Pancreas (tissue), 10 donors: ENCODE data around the gene MUC21. TPM values are rescaled to one million over a fixed set of nuclear protein-coding genes. Genes with fewer than 3 reads are reported as not detected.
"Not testable (repeated sequence)": the region's sequence is repeated elsewhere in the genome, so short reads cannot be mapped to it uniquely, and the experiment has no call there.

Experiments used
- ATAC-seq, 4 donors: fragments of 200-7000 bp; cut with Tn5 transposase; one replicate each; pipeline versions ENCODE4 v1.8.0 to v1.9.1; 2020; ENCODE audit warnings: mild to moderate bottlenecking in 4 of 4, moderate library complexity in 4 of 4
- DNase-seq, 6 donors: peaks; one replicate each; pipeline ENCODE4 v3.0.0-alpha.2; 2020
- FAIRE-seq: peaks from 2 replicates; lab custom pipeline; 2012; peaks lifted over from hg19 to GRCh38; lab: Jason Lieb, UNC
- H3K27ac ChIP-seq, 4 donors: fragments of 200-600 bp; sonication (generic); 1 replicate in 3 of 4; 2 replicates in 1 of 4; pipeline versions ENCODE4 v1.5.0 to v1.8.0; 2020
- H3K27me3 ChIP-seq, 4 donors: fragments of 200-600 bp; one replicate each; pipeline ENCODE4 v1.8.0; 2021
- H3K36me3 ChIP-seq, 3 donors: fragments of 200-600 bp; sonication (generic) in 1 of 3; one replicate each; pipeline versions ENCODE4 v1.5.0 to v1.8.0; 2020 to 2021
- H3K4me1 ChIP-seq, 3 donors: fragments of 200-600 bp; one replicate each; pipeline ENCODE4 v1.8.0; 2021
- H3K4me3 ChIP-seq, 4 donors: fragments of 200-600 bp; sonication (generic) in 2 of 4; one replicate each; pipeline versions ENCODE4 v1.5.0 to v1.8.0; 2020 to 2021
- H3K9me3 ChIP-seq, 4 donors: fragments of 200-600 bp; one replicate each; pipeline ENCODE4 v1.8.0; 2021
- WGBS, 2 donors: extraction: QIAGEN DNeasy Blood & Tissue Kit; methylation state at CpG; one replicate each; pipeline ENCODE4 v1.1.7; 2013; 5-methylcytosine and 5-hydroxymethylcytosine counted together
- intact Hi-C, 3 donors: fragments of 100-400 bp; cut with DNase I; formaldehyde crosslinking; loops; one replicate each; pipeline versions ENCODE4 v1.11.1 to v1.14.2; 2022
- polyA plus RNA-seq, 2 donors: library from polyadenylated mRNA; stranded (reverse); fragments of 200-250 nt; gene quantifications; one replicate each; pipeline ENCODE4 v1.2.3, GENCODE V29; 2013
- total RNA-seq, 6 donors: library from RNA; stranded (reverse); fragmentation: NEBNext Ultra II Directional in 4 of 6; extraction: Animal tissue kit (Norgen Biotek cat#: 25700) in 4 of 6; gene quantifications; one replicate each; pipeline versions ENCODE4 v1.2.1 to v1.2.4, GENCODE V29; 2021 to 2023
- TF ChIP-seq, protein P1 (sequence below), 4 donors: fragments of 200-600 bp; sonication (generic) in 3 of 4; IDR thresholded peaks; one replicate each; pipeline versions ENCODE4 v1.5.0 to v1.8.0; 2021; ENCODE audit warnings: antibody characterized with exemption in 4 of 4
- donor health status: healthy with polysubstance abuse.
- donor health status: DM: no; HTN: no; CAD: no; lungs with moderate emphysema.
- donor health status: DM: no; HTN: no; CAD: no.
- donor health status: control.
- donor health status: control.
- donor health status: Bipolar disorder and iron deficiency.
- donor health status: DM: yes; HTN: yes; CAD: no.
- donor health status: DM: no; HTN: no; CAD: no.
- donor health status: DM: no; HTN: no; CAD: no.
- donor health status: DM: yes; HTN: yes; CAD: no.

MUC21 gene
- total and polyA plus RNA-seq, 8 donors = 0.07 to 0.23 TPM; not detected in 6

- Histone ChIP-seq H3K4me3 (no peak overlapping the region), H3K4me1 (no peaks in the 10 kb centered on the region), H3K36me3 (no peaks in the 10 kb centered on the region), H3K27me3 (no peaks in the 10 kb centered on the region), H3K9me3 (no peaks in the 10 kb centered on the region), H3K27ac (no peak overlapping the region)
- WGBS, 2 donors = 94% methylated on average over 2 of the region's 2 CpGs
- no peak for DNase-seq
- FAIRE-seq = no peak
- TF ChIP-seq, protein P1, sequence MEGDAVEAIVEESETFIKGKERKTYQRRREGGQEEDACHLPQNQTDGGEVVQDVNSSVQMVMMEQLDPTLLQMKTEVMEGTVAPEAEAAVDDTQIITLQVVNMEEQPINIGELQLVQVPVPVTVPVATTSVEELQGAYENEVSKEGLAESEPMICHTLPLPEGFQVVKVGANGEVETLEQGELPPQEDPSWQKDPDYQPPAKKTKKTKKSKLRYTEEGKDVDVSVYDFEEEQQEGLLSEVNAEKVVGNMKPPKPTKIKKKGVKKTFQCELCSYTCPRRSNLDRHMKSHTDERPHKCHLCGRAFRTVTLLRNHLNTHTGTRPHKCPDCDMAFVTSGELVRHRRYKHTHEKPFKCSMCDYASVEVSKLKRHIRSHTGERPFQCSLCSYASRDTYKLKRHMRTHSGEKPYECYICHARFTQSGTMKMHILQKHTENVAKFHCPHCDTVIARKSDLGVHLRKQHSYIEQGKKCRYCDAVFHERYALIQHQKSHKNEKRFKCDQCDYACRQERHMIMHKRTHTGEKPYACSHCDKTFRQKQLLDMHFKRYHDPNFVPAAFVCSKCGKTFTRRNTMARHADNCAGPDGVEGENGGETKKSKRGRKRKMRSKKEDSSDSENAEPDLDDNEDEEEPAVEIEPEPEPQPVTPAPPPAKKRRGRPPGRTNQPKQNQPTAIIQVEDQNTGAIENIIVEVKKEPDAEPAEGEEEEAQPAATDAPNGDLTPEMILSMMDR (IDR thresholded peaks at IDR 0.05) = no peak
- intact Hi-C loops = no loop called here
- no peak for ATAC-seq
These were observed 13.8 kb downstream of the MUC21 start for GRCh38 chr6:30997301-30997700.

DNA sequence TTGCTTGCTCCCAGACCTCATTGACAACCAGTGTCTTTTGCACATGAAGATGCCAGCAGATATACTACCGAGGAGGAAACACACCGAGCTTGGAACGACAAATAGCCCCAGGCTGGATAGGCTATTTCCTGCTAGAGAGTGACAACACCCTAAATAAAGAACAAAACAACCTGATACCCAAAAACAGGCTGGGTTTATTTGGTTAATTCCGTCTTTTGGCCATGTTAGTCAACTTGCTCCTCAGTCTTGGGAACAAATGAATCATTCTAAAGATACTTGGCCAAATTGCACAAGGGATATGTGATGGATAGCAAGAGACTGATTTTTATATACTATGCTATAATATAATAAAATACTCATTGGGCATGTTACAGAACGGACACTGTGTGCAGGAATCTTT lies 15.3 kb downstream of the MUC21 start:
- no peak overlapping the region for H3K27ac ChIP-seq
- no peaks in the 10 kb centered on the region for H3K4me1 ChIP-seq
- H3K36me3 ChIP-seq = no peaks in the 10 kb centered on the region
- H3K9me3 ChIP-seq = no peaks in the 10 kb centered on the region
- WGBS, 2 donors = 66% methylated on average over 5 of the region's 5 CpGs
- TF ChIP-seq, protein P1 (IDR thresholded peaks at IDR 0.05) = no peak
- DNase-seq = no peak
- no peak for FAIRE-seq
- H3K4me3 ChIP-seq = no peak overlapping the region
- intact Hi-C loops = no loop called here
- H3K27me3 ChIP-seq = no peaks in the 10 kb centered on the region
- ATAC-seq = no peak

GRCh38 chr6:31000067-31000860 lies 16.7 kb downstream of the MUC21 start:
- H3K36me3 ChIP-seq, ATAC-seq, DNase-seq, H3K27ac ChIP-seq, intact Hi-C loops, H3K9me3 ChIP-seq, FAIRE-seq, H3K4me3 ChIP-seq, H3K4me1 ChIP-seq, H3K27me3 ChIP-seq: not testable (repeated sequence)
- 92 to 94% methylated on average over 28 to 39 of the region's 39 CpGs for WGBS, 2 donors

- intact Hi-C loops = no loop called here
- Histone ChIP-seq H3K9me3 (no peaks in the 10 kb centered on the region), H3K36me3 (no peaks in the 10 kb centered on the region), H3K4me1 (peaks cover 0 to 3% (median 0%) of the 10 kb centered on the region in 3 donors), H3K27me3 (no peaks in the 10 kb centered on the region), H3K27ac (no peak overlapping the region), H3K4me3 (no peak overlapping the region)
- TF ChIP-seq, protein P1 (IDR thresholded peaks at IDR 0.05) = no peak
- 82 to 84% methylated on average over 13 of the region's 13 CpGs for WGBS, 2 donors
- DNase-seq (no peak), ATAC-seq (no peak), FAIRE-seq (no peak)
These were observed 17.9 kb downstream of the MUC21 start for GRCh38 chr6:31001281-31001888.

- Histone ChIP-seq H3K36me3 (no peaks in the 10 kb centered on the region), H3K27ac (no peak overlapping the region), H3K4me3 (no peak overlapping the region), H3K27me3 (no peaks in the 10 kb centered on the region), H3K4me1 (peaks cover 0 to 3% (median 0%) of the 10 kb centered on the region in 3 donors), H3K9me3 (no peaks in the 10 kb centered on the region)
- TF ChIP-seq, protein P1 (IDR thresholded peaks at IDR 0.05) = no peak
- 50 to 63% methylated on average over 2 of the region's 2 CpGs for WGBS, 2 donors
- DNase-seq (no peak), FAIRE-seq (no peak), ATAC-seq (no peak)
- intact Hi-C loops = no loop called here
These were observed 19.0 kb downstream of the MUC21 start for GRCh38 chr6:31002471-31002870.
